Activated CD4-positive, alpha-beta T cell treated with anti-CD3 and anti-CD28 coated beads, Interleukin-2, Interleukin-6, amounts not matched to agents 100 ng/mL and 50 ng/mL, durations not matched to agents 16 hours and 8 hours (primary cell): Measurements from ENCODE around the gene KRT84.
A peak's percentile ranks its signal among the peaks of the same experiment; 100 is the strongest.

Source experiments
- DNase-seq: peaks from one replicate; pipeline ENCODE4 v3.0.0-alpha.2; 2020

The KRT84 gene

DNA sequence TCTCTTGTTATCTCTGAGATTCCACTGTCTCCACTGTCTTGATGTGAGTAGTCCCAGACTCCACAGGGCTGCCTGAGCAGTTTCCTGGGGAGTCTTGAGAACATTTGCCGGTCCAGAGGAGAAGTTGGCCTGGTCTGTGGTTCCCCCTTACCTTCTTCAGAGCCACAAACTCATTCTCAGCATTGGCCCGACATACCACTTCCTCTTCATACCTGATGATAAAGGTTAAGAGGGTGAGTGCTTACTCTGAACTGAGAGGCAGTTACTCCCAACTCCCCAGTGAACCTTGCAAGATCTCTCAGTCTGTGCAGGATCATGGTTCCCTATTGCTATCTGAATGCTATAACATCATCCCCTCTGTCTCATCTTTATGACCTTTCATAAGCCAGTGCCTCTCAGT, 2.6 kb downstream of the KRT84 start:
- no peak for DNase-seq

DNA sequence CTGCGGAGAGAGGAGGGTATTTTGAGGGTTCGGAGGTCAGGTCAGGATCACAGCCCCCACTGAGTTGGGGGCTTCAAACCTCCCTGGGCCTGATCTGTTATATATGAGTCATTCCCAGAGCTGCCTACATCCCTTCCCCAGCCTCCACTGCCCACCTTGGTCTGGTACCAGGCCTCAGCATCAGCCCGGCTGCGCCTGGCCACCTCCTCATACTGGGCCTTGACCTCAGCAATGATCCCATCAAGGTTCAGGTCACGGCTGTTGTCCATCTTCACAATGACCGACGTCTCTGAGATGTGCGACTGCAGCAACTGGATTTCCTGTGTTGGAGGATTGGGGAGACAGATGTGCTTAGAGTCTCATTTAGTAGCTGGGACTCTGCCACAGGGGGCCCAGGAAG, 4.2 kb downstream of the KRT84 start:
- DNase-seq, result no peak

DNA sequence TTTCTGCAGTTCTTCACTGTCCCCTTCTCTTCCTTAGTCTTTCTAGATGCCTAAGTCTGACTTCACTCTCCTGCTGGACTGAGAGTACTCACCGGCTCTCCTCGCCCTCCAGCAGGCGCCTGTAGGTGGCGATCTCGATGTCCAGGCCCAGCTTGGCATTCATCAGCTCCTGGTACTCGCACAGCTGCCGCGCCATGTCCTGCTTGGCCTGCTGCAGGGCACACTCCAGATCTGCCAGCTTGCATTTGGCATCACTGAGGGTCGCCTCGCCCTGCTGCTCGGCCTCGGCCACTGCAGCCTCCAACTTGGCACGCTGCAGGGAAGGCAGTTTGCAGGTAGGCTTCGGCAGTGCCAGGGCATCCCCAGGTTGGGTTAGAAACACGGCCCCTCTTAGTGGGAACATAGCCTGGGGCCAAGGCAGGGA, 5.2 kb downstream of the KRT84 start:
- DNase-seq, result peak; percentile 14

DNA sequence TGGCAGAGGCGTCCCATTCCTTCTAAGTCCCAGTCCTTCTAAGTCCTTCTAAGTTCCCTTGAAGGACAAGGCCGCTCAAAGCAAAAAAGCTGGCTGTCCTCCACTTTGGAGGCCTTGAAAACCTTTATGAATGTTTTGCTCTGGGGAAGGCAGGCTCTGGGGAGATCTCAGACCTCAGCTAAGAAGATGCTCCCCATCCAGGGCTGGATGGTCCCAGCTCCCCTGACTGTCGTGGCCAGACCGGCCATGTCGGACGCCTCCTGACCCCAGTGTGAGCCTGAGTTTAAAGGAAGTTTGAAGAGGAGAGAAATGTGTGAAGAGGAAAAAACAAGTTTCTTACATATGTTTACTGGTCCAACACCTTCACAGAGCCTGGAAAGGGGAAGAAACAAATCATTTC, 5.9 kb downstream of the KRT84 start:
- no peak for DNase-seq

GRCh38 chr12:52378091-52378490, 7.4 kb downstream of the KRT84 start:
- no peak for DNase-seq

GRCh38 chr12:52377266-52377665, 8.2 kb downstream of the KRT84 start:
- DNase-seq, result no peak

GRCh38 chr12:52372216-52373154, 13.0 kb downstream of the KRT84 start:
- DNase-seq, result peak; percentile 63

- DNase-seq, result no peak
Observed at GRCh38 chr12:52371716-52372115, 13.7 kb downstream of the KRT84 start.

- DNase-seq, result no peak
Observed at GRCh38 chr12:52370926-52371608, 14.4 kb downstream of the KRT84 start.

DNA sequence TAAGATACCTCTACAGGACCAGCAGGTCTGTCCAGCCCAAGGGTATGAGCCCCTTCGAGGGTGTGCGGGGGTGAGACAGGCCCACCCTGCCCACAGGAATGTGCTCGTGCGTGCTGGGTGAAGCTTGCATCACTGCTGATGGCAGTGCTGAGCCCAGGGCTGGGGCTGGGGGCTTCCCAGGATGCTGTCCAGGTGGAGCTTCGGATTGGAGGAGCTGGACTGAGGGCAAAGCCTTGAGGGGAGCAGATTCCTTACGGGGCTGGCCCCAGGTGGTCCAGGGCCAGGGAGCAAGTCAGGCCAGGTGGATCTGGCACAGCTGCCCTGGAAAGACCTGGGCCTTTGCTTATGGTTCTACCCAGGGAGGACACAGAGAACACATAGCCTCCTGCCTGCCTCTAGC, 15.6 kb downstream of the KRT84 start:
- no peak for DNase-seq

- DNase-seq, result no peak
Observed at GRCh38 chr12:52369211-52369610, 16.2 kb downstream of the KRT84 start.

GRCh38 chr12:52368508-52368907, 16.9 kb downstream of the KRT84 start:
- DNase-seq, result no peak

- DNase-seq, result no peak
Observed at GRCh38 chr12:52367876-52368275, 17.6 kb downstream of the KRT84 start.

GRCh38 chr12:52366738-52367485, 18.5 kb downstream of the KRT84 start, which contains the start of gene KRT85:
TSS of gene KRT85 (minus strand) at chr12:52367481. CDS start at chr12:52367405, 76 bp downstream.
- no peak for DNase-seq

- DNase-seq, result no peak
Observed at GRCh38 chr12:52364901-52365489, 20.5 kb downstream of the KRT84 start.

DNA sequence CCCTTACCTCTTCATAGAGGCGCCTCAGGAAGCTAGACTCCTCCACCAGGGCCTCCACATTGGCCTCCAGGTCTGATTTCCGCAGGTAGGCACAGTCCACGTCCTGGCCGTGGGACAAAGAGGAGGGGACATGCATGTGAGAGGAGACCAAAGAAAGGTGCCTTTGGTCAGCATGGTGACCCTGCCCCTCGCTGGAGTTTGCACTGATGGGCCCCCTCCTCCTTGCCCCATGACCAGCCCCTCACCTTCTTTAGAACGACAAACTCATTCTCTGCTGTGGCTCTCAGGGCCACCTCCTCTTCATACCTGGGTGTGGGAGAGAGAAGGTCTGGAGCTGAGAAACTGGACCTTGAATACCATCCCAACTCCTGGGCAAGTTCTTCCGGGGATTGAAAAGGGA, 21.4 kb downstream of the KRT84 start:
- DNase-seq, result no peak

- DNase-seq, result no peak
Observed at GRCh38 chr12:52363111-52363679, 22.3 kb downstream of the KRT84 start.

- DNase-seq, result peak; percentile 11
Observed at GRCh38 chr12:52362118-52362726, 23.2 kb downstream of the KRT84 start.

DNA sequence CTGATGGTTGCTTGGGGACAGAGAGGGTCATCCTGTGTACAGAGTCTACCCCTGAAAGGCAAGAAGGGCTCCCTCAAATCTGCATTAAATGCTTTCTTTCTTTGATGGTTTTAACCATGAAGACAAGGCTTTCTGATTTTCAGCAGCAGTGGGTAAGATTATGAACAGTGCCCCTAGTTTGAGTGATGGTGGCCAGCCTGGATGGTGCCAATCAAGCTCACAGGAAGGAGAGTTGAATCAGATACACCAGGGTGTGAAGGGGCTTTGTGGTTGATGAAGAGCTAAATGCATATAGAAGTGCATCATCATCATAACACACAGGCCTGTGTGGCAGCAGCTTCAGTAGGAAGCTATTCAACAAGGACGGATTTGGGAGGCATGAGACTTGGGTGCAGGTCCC, 23.9 kb downstream of the KRT84 start:
- DNase-seq, result no peak

- no peak for DNase-seq
Observed at GRCh38 chr12:52360663-52361271, 24.7 kb downstream of the KRT84 start.

- DNase-seq, result no peak
Observed at GRCh38 chr12:52360106-52360662, 25.3 kb downstream of the KRT84 start.
